Keratinocyte (primary cell): ENCODE results near the gene CCDC200. TPM values are rescaled to one million over a fixed set of nuclear protein-coding genes. Genes with fewer than 3 reads are reported as not detected.
"Not testable (repeated sequence)": the region's sequence is repeated elsewhere in the genome, so short reads cannot be mapped to it uniquely, and the experiment has no call there.

Source experiments
- DNase-seq: peaks from one replicate; pipeline ENCODE4 v3.0.0-alpha.2; 2011; ENCODE audit warnings: low read depth, missing footprints, low spot score
- FAIRE-seq: peaks from 2 replicates; lab custom pipeline; 2011; peaks lifted over from hg19 to GRCh38; lab: Jason Lieb, UNC
- H2AFZ ChIP-seq: 2 replicates; pipeline ENCODE4 v1.6.0; 2012; ENCODE audit warnings: low read length, control low read depth, inconsistent platforms; ENCODE audit not compliant: control insufficient read depth
- H3K27ac ChIP-seq: 2 replicates; pipeline ENCODE4 v1.5.1; 2011; ENCODE audit warnings: low read length; ENCODE audit not compliant: control insufficient read depth, insufficient read depth
- H3K27me3 ChIP-seq: 3 replicates; pipeline ENCODE4 v1.6.0; 2011; ENCODE audit warnings: low read length; ENCODE audit not compliant: control insufficient read depth, insufficient read depth; ENCODE audit errors: extremely low read depth
- H3K36me3 ChIP-seq, 2 experiments: 2 replicates in 1 of 2; 3 replicates in 1 of 2; pipeline ENCODE4 v1.5.1; 2011; ENCODE audit warnings: low read length in 2 of 2, mild to moderate bottlenecking in 1 of 2; ENCODE audit not compliant: control insufficient read depth in 2 of 2, insufficient read depth in 2 of 2; ENCODE audit errors: extremely low read depth in 1 of 2
- H3K4me1 ChIP-seq: 3 replicates; pipeline ENCODE4 v1.5.1; 2011; ENCODE audit warnings: low read length; ENCODE audit not compliant: control insufficient read depth, insufficient read depth; ENCODE audit errors: extremely low read depth
- H3K4me2 ChIP-seq: 3 replicates; pipeline ENCODE4 v1.6.0; 2011; ENCODE audit warnings: low read depth, low read length; ENCODE audit not compliant: control insufficient read depth, insufficient read depth; ENCODE audit errors: extremely low read depth
- H3K4me3 ChIP-seq, 3 experiments: fragments of 200-600 bp in 1 of 3; sonication (generic) in 1 of 3; 2 replicates in 2 of 3; 3 replicates in 1 of 3; pipeline ENCODE4 v1.5.1; 2011 to 2016; ENCODE audit warnings: low read length in 3 of 3, mild to moderate bottlenecking in 3 of 3, control low read depth in 2 of 3, inconsistent platforms in 1 of 3, low read depth in 1 of 3, mixed read lengths in 1 of 3, mixed run types in 1 of 3, moderate library complexity in 1 of 3; ENCODE audit not compliant: control insufficient read depth in 2 of 3, insufficient read depth in 2 of 3; ENCODE audit errors: extremely low read depth in 1 of 3
- H3K79me2 ChIP-seq: 2 replicates; pipeline ENCODE4 v1.6.0; 2012; ENCODE audit warnings: low read length; ENCODE audit not compliant: control insufficient read depth, insufficient read depth
- H3K9ac ChIP-seq: 3 replicates; pipeline ENCODE4 v1.6.0; 2011; ENCODE audit warnings: low read length; ENCODE audit not compliant: control insufficient read depth, insufficient read depth; ENCODE audit errors: extremely low read depth
- H3K9me1 ChIP-seq: 3 replicates; pipeline ENCODE4 v1.6.0; 2011; ENCODE audit warnings: low read length; ENCODE audit not compliant: control insufficient read depth, insufficient read depth; ENCODE audit errors: extremely low read depth
- H3K9me3 ChIP-seq: 2 replicates; pipeline ENCODE4 v1.5.1; 2012; ENCODE audit warnings: low read depth, low read length; ENCODE audit not compliant: control insufficient read depth
- H4K20me1 ChIP-seq: 3 replicates; pipeline ENCODE4 v1.6.0; 2011; ENCODE audit warnings: low read length; ENCODE audit not compliant: control insufficient read depth, insufficient read depth; ENCODE audit errors: extremely low read depth
- EZH2 ChIP-seq: IDR thresholded peaks from one replicate; pipeline ENCODE4 v1.6.1; 2012; ENCODE audit warnings: inconsistent platforms, mild to moderate bottlenecking, low read length, moderate library complexity
- dilution Hi-C: fragments of 300-500 bp; cut with MboI; formaldehyde crosslinking; loops from one replicate; pipeline ENCODE4 v1.7.0; 2020; ENCODE audit warnings: low sequenced_read_pairs; ENCODE audit not compliant: extremely low pct_ligation_motif_present
- polyA plus RNA-seq, 5 experiments: library from polyadenylated mRNA; depleted of rRNA in 3 of 5; stranded (reverse) in 3 of 5; stranded (forward) in 1 of 5; unstranded in 1 of 5; fragments of >200 nt; gene quantifications; 1 replicate in 1 of 5; 2 replicates in 3 of 5; 3 replicates in 1 of 5; pipeline versions ENCODE4 v1.2.1 to v1.2.3, GENCODE V29; 2011 to 2012; ENCODE audit warnings: missing spikeins in 2 of 5, low read depth in 1 of 5, low replicate concordance in 1 of 5
- TF ChIP-seq, protein P1 (sequence below), 3 experiments: IDR thresholded peaks in 1 of 3; conservative IDR thresholded peaks in 1 of 3; optimal IDR thresholded peaks in 1 of 3; 2 replicates in 2 of 3; 3 replicates in 1 of 3; pipeline versions ENCODE3 to v1.5.1; 2011; ENCODE audit warnings: low read length in 3 of 3, mild to moderate bottlenecking in 3 of 3, moderate library complexity in 2 of 3, control low read depth in 1 of 3, inconsistent platforms in 1 of 3; ENCODE audit not compliant: insufficient read depth in 2 of 3; ENCODE audit errors: extremely low read depth in 1 of 3

CCDC200 gene
- polyA plus RNA-seq, 1 donor (not counting 4 experiments of a cell fraction or from before 2014, with no cell fraction given): not detected

DNA sequence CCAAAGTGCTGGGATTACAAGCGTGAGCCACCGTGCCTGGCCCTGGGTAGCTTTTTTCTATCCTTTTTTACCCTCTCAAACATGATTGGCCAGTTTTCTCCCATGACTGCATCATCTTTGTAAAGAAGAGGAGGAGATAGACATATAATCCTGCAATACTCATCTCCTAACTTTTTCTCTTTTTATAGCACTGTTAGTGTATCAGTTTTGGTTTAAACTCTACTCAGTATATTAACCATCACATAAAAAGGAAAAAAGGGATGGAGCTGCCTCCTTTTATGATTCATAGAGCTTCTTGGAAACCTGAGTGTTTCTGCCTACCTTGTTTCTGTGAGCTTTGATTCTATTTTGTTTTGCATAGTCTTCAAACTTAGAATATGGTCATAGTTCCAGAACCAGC lies 28.8 kb downstream of the CCDC200 start:
- Histone ChIP-seq H3K9ac (no peak overlapping the region), H2AFZ (no peak overlapping the region), H3K27ac (no peak overlapping the region), H3K4me1 (no peaks in the 10 kb centered on the region), H3K9me1 (no peaks in the 10 kb centered on the region), H3K79me2 (no peaks in the 10 kb centered on the region), H3K27me3 (no peaks in the 10 kb centered on the region), H3K36me3 (peaks cover 33 to 41% of the 10 kb centered on the region in 2 experiments), H4K20me1 (no peaks in the 10 kb centered on the region), H3K9me3 (no peaks in the 10 kb centered on the region), H3K4me2 (no peak overlapping the region), H3K4me3 (no peak overlapping the region)
- FAIRE-seq: no peak
- no peak for DNase-seq
- dilution Hi-C loops: no loop called here
- TF ChIP-seq EZH2: no peak
- TF ChIP-seq, protein P1, sequence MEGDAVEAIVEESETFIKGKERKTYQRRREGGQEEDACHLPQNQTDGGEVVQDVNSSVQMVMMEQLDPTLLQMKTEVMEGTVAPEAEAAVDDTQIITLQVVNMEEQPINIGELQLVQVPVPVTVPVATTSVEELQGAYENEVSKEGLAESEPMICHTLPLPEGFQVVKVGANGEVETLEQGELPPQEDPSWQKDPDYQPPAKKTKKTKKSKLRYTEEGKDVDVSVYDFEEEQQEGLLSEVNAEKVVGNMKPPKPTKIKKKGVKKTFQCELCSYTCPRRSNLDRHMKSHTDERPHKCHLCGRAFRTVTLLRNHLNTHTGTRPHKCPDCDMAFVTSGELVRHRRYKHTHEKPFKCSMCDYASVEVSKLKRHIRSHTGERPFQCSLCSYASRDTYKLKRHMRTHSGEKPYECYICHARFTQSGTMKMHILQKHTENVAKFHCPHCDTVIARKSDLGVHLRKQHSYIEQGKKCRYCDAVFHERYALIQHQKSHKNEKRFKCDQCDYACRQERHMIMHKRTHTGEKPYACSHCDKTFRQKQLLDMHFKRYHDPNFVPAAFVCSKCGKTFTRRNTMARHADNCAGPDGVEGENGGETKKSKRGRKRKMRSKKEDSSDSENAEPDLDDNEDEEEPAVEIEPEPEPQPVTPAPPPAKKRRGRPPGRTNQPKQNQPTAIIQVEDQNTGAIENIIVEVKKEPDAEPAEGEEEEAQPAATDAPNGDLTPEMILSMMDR (optimal IDR thresholded peaks at IDR 0.05 in 1 of 3, IDR thresholded peaks at IDR 0.05 in 1 of 3, conservative IDR thresholded peaks at IDR 0.05 in 1 of 3; ENCODE audit: extremely low read depth in 1 of 3, insufficient read depth in 2 of 3, low read length in 3 of 3): no peak

DNA sequence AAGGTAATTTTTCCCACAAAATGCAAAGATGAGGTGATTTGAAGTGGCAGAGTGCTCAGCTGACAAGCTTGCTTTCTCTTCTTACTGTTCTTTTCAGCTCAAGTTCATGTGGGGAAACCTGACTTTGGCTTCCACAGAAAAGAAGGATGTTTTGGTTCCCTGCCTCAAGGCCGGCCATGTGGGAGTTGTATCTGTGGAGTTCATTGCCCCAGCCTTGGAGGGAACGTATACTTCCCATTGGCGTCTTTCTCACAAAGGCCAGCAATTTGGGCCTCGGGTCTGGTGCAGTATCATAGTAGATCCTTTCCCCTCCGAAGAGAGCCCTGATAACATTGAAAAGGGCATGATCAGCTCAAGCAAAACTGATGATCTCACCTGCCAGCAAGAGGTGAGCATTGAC lies 35.2 kb downstream of the CCDC200 start:
- Histone ChIP-seq H3K9ac (no peak overlapping the region), H2AFZ (no peak overlapping the region), H3K4me2 (no peak overlapping the region), H3K36me3 (peaks cover 38 to 47% of the 10 kb centered on the region in 2 experiments), H3K9me1 (no peaks in the 10 kb centered on the region), H3K27ac (no peak overlapping the region), H3K4me3 (no peak overlapping the region), H3K4me1 (no peaks in the 10 kb centered on the region), H3K9me3 (no peaks in the 10 kb centered on the region), H3K79me2 (no peaks in the 10 kb centered on the region), H3K27me3 (no peaks in the 10 kb centered on the region), H4K20me1 (no peaks in the 10 kb centered on the region)
- FAIRE-seq (no peak), DNase-seq (no peak)
- TF ChIP-seq, protein P1 (optimal IDR thresholded peaks at IDR 0.05 in 1 of 3, IDR thresholded peaks at IDR 0.05 in 1 of 3, conservative IDR thresholded peaks at IDR 0.05 in 1 of 3; ENCODE audit: extremely low read depth in 1 of 3, insufficient read depth in 2 of 3, low read length in 3 of 3): no peak
- no peak for TF ChIP-seq EZH2
- dilution Hi-C loops: no loop called here

DNA sequence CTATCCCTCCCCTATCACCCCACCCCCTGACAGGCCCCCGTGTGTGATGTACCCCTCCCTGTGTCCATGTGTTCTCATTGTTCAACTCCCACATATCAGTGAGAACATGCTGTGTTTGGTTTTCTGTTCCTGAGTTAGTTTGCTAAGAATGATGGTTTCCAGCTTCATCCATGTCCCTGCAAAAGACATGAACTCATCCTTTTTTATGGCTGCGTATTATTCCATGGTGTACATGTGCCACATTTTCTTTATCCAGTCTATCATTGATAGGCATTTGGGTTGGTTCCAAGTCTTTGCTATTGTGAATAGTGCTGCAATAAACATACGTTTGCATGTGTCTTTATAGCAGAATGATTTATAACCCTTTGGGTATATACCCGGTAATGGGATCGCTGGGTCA lies 41.8 kb downstream of the CCDC200 start:
- H3K79me2 ChIP-seq, H3K27me3 ChIP-seq, H3K4me2 ChIP-seq, H3K9me1 ChIP-seq, H3K27ac ChIP-seq, H3K4me3 ChIP-seq, DNase-seq, FAIRE-seq, H3K4me1 ChIP-seq, H4K20me1 ChIP-seq, H3K9me3 ChIP-seq, H3K9ac ChIP-seq, H2AFZ ChIP-seq, dilution Hi-C loops: not testable (repeated sequence)
- H3K36me3 ChIP-seq: peaks cover 20% of the 10 kb centered on the region in 2 experiments
